H1 (cell line): ENCODE results near the gene NEDD4L.

Experiments
- CBX5 ChIP-seq: fragments of 300-800, 300-1000 bp; sonication (generic); IDR thresholded peaks from 2 replicates; pipeline ENCODE4 v1.7.1; 2016; ENCODE audit warnings: antibody characterized with exemption, low read length, low read depth
- CTCF ChIP-seq, 3 experiments: IDR thresholded peaks; 1 replicate in 2 of 3; 2 replicates in 1 of 3; pipeline versions ENCODE4 v1.5.1 to v1.6.1; 2011; ENCODE audit warnings: low read length in 3 of 3, mild to moderate bottlenecking in 3 of 3, inconsistent platforms in 2 of 3, low read depth in 1 of 3, moderate library complexity in 1 of 3; ENCODE audit not compliant: insufficient read depth in 1 of 3; ENCODE audit errors: control extremely low read depth in 1 of 3
- RFX5 ChIP-seq: IDR thresholded peaks from 2 replicates; pipeline ENCODE4 v1.6.1; 2011; ENCODE audit warnings: low read depth, low read length, improper control_type of control experiment, borderline replicate concordance
- TAF1 ChIP-seq: IDR thresholded peaks from 2 replicates; pipeline ENCODE4 v1.6.1; 2011; ENCODE audit warnings: mild to moderate bottlenecking, low read depth, low read length
- TEAD4 ChIP-seq: IDR thresholded peaks from 2 replicates; pipeline ENCODE4 v1.6.1; 2012; ENCODE audit warnings: low read depth, low read length, inconsistent platforms, mixed read lengths
- USF2 ChIP-seq: IDR thresholded peaks from 2 replicates; pipeline ENCODE4 v1.6.1; 2011; ENCODE audit warnings: low read length, improper control_type of control experiment

GRCh38 chr18:58215011-58215410, 171.0 kb downstream of the NEDD4L start:
- no peak for TF ChIP-seq CTCF (IDR thresholded peaks at IDR 0.05; ENCODE audit: control extremely low read depth in 1 of 3, insufficient read depth in 1 of 3, low read depth in 1 of 3, low read length in 3 of 3)
- no peak for TF ChIP-seq TEAD4
- no peak for TF ChIP-seq USF2
- TF ChIP-seq TAF1 = no peak
- TF ChIP-seq RFX5 = no peak
- no peak for TF ChIP-seq CBX5
